ENCODE measurements around the gene RAPGEF3.

- TF ChIP-seq ZNF776 (tag by site-specific recombination; IDR thresholded peaks at IDR 0.05; ENCODE audit: borderline replicate concordance) (no peak), CTCF (tag by site-specific recombination; IDR thresholded peaks at IDR 0.05) (no peak), ZNF501 (tag by site-specific recombination; IDR thresholded peaks at IDR 0.05) (no peak), MEIS1 (CRISPR knock-in tag; IDR thresholded peaks at IDR 0.05; ENCODE audit: borderline replicate concordance) (no peak), ZNF274 (IDR thresholded peaks at IDR 0.05; ENCODE audit: low read length) (no peak), ZNF274 (tag by site-specific recombination; IDR thresholded peaks at IDR 0.05; ENCODE audit: borderline replicate concordance) (no peak), ZNF302 (tag by site-specific recombination; IDR thresholded peaks at IDR 0.05; ENCODE audit: low read depth) (no peak)
Observed at GRCh38 chr12:47800582-47800981, 41.9 kb upstream of the RAPGEF3 start.
